ENCODE measurements around the gene GP5.

DNA sequence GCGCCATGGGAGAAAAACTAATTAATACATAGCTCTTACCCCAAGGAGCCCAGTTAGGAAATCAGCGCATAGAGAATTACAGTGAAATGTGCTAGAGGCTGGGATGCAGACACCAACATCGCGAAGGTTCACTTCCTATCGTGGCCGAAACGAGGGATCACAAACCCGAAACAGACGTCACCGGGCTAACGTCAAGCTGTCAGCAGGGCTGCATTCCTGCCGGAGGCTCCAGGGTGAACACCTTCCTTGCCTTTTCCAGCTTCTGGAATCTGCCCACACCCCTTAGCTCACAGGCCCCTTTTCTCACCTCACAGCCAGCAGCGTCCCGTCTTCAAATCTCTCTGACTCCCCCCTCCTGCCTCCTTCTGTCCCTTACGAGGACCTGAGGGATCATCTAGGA, 13.0 kb downstream of the GP5 start:
- TF ChIP-seq TAF1 (IDR thresholded peaks at IDR 0.05; ENCODE audit: low read depth, low read length): no peak
- no peak for TF ChIP-seq POLR2A (IDR thresholded peaks at IDR 0.05; ENCODE audit: low read depth, low read length)

All from GM12891 (cell line).